Gastroesophageal sphincter (tissue), 4 donors: ENCODE data around the gene PTP4A2. TPM values are rescaled to one million over a fixed set of nuclear protein-coding genes. Genes with fewer than 3 reads are reported as not detected.

Experiments used
- ATAC-seq: fragments of 150-250 bp; one replicate; pipeline ENCODE4 v1.9.1; 2016; ENCODE audit warnings: mild to moderate bottlenecking, moderate library complexity
- H3K27ac ChIP-seq, 4 donors: fragments of 200-600 bp; sonication (generic) in 3 of 4; 1 replicate in 3 of 4; 2 replicates in 1 of 4; pipeline ENCODE4 v1.5.1; 2016 to 2019
- H3K27me3 ChIP-seq: fragments of 200-600 bp; sonication (generic); one replicate; pipeline ENCODE4 v1.5.1; 2019
- H3K36me3 ChIP-seq, 2 donors: fragments of 200-600 bp; sonication (generic); one replicate each; pipeline ENCODE4 v1.5.1; 2019; ENCODE audit warnings: control low read depth in 1 of 2
- H3K4me1 ChIP-seq, 3 donors: fragments of 200-600 bp; sonication (generic); 1 replicate in 2 of 3; 2 replicates in 1 of 3; pipeline ENCODE4 v1.5.1; 2016 to 2019; ENCODE audit warnings: control low read depth in 2 of 3
- H3K4me3 ChIP-seq, 2 donors: fragments of 200-600 bp; sonication (generic); one replicate each; pipeline ENCODE4 v1.5.1; 2019; ENCODE audit warnings: mild to moderate bottlenecking in 1 of 2, moderate library complexity in 1 of 2
- H3K9me3 ChIP-seq, 3 donors: fragments of 200-600 bp; sonication (generic); one replicate each; pipeline ENCODE4 v1.5.1; 2017 to 2019; ENCODE audit warnings: control low read depth in 2 of 3
- EP300 ChIP-seq: sonication (generic); formaldehyde crosslinking; IDR thresholded peaks from one replicate; pipeline ENCODE4 v1.6.1; 2017; ENCODE audit warnings: antibody characterized with exemption, mild to moderate bottlenecking
- POLR2A ChIP-seq, 2 donors: fragments of 450-650 bp; IDR thresholded peaks; one replicate each; pipeline ENCODE4 v1.6.1; 2017; ENCODE audit warnings: antibody characterized with exemption in 2 of 2, mild to moderate bottlenecking in 2 of 2, moderate library complexity in 1 of 2
- POLR2AphosphoS5 ChIP-seq: sonication (generic); formaldehyde crosslinking; IDR thresholded peaks from one replicate; pipeline ENCODE4 v1.6.1; 2017; ENCODE audit warnings: antibody characterized with exemption
- WGBS, 2 donors: methylation state at CpG; one replicate each; pipeline ENCODE4 v1.1.5; 2018; ENCODE audit warnings: low coverage in 1 of 2; 5-methylcytosine and 5-hydroxymethylcytosine counted together
- total RNA-seq, 4 donors: library from RNA; depleted of rRNA; stranded (reverse); fragments of >200 nt; gene quantifications; one replicate each; pipeline ENCODE4 v1.1.0, GENCODE V29; 2016
- TF ChIP-seq, protein P1 (sequence below), 4 experiments: fragments of 200-600 bp in 2 of 4; fragments of 450-650 bp in 2 of 4; sonication (generic) in 1 of 4; IDR thresholded peaks; one replicate each; pipeline ENCODE4 v1.5.1; 2017 to 2019; ENCODE audit warnings: antibody characterized with exemption in 4 of 4, mild to moderate bottlenecking in 2 of 4, moderate library complexity in 2 of 4

PTP4A2 gene
- total RNA-seq, 4 donors from 2014 or later = 203 to 273 (median 250) TPM

DNA sequence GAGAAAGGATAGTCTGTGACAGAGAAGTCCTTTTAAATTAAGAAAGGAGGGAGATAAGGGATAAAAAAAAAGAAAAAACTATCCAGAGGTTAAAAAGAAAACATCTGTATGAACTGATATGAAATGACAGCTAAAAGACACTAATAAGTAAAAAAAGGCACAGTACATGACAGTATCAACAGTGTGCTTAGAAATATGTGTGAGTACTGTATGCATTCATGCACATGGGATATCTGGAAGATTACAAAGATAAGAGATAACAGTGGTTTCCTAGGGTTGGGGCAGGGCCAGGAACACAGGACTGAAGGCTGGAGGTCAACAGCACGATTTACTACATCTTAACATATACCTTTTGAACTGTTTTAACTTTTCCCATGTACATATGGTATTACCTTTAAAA, 13.3 kb downstream of the PTP4A2 start:
- no peaks in the 10 kb centered on the region for H3K36me3 ChIP-seq
- peaks cover 34 to 94% (median 37%) of the 10 kb centered on the region in 3 donors for H3K4me1 ChIP-seq
- H3K4me3 ChIP-seq = no peak overlapping the region
- H3K27me3 ChIP-seq = no peaks in the 10 kb centered on the region
- WGBS, 2 donors = 19 to 44% methylated on average over 1 of the region's 1 CpG
- peak overlapping the region in 1 of 4 donors; percentile 51 for H3K27ac ChIP-seq
- TF ChIP-seq POLR2A (IDR thresholded peaks at IDR 0.05) = no peak
- TF ChIP-seq, protein P1, sequence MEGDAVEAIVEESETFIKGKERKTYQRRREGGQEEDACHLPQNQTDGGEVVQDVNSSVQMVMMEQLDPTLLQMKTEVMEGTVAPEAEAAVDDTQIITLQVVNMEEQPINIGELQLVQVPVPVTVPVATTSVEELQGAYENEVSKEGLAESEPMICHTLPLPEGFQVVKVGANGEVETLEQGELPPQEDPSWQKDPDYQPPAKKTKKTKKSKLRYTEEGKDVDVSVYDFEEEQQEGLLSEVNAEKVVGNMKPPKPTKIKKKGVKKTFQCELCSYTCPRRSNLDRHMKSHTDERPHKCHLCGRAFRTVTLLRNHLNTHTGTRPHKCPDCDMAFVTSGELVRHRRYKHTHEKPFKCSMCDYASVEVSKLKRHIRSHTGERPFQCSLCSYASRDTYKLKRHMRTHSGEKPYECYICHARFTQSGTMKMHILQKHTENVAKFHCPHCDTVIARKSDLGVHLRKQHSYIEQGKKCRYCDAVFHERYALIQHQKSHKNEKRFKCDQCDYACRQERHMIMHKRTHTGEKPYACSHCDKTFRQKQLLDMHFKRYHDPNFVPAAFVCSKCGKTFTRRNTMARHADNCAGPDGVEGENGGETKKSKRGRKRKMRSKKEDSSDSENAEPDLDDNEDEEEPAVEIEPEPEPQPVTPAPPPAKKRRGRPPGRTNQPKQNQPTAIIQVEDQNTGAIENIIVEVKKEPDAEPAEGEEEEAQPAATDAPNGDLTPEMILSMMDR (IDR thresholded peaks at IDR 0.05) = no peak
- TF ChIP-seq EP300 = no peak
- no peak for TF ChIP-seq POLR2AphosphoS5
- ATAC-seq = no peak
- peaks cover 0 to under 1% (median 0%) of the 10 kb centered on the region in 3 donors for H3K9me3 ChIP-seq

DNA sequence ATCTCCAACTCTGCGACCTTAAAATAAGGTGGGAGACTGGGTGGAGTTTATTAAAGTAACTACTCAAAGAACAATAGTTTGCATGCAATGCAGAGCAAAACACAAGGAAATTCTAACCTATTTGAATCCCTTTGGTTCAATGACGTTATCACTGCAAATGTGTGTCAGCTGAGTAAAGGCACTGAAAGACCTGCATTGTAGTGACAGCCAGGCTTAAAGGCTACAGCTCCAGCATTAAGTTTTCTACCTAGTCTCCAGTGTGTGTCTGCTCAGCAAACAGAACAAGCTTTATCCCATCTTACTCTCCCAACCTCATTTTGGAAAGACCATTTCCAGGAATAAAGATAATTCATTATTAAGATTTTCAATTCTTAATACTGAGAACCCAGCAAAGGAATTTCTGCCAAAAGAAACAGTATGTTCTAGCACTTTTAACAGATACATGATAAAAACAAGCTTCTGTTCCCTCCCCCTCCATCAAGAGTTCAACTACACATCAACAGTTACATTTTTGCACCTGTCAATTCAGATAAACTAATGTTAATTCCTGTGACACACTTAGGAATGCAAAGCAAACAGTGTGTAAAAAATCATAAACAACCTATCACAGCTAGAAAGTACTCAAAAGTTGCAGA, 14.2 kb downstream of the PTP4A2 start:
- peaks cover 0 to 5% (median 0%) of the 10 kb centered on the region in 3 donors for H3K9me3 ChIP-seq
- ATAC-seq = no peak
- peak overlapping the region in 2 of 4 donors; percentile 19 to 51 for H3K27ac ChIP-seq
- WGBS, 2 donors = 54 to 62% methylated on average over 2 of the region's 2 CpGs
- H3K36me3 ChIP-seq = peaks cover 0 to 2% of the 10 kb centered on the region in 2 donors
- no peaks in the 10 kb centered on the region for H3K27me3 ChIP-seq
- H3K4me1 ChIP-seq = peaks cover 34 to 86% (median 37%) of the 10 kb centered on the region in 3 donors
- H3K4me3 ChIP-seq = no peak overlapping the region
- TF ChIP-seq, protein P1 (IDR thresholded peaks at IDR 0.05) = no peak
- peak; percentile 47 for TF ChIP-seq POLR2AphosphoS5

DNA sequence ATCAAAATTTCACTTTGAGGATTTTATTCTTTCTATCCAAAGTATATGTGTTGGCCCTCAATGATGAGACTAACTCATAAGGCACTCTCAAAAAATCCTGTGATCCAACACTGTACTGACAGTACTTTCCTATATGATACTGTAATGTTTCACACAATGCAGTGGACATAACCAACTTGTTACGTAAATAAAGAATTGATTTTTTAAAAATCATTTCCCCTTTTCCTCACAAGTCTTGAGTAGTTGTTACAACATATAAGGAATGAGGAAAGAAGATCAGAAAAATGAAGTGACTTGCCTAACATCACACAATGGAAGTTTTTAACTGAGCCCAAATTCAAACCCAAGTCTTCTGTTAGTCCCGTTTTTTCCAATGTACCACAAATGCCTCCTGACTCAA, 17.2 kb downstream of the PTP4A2 start:
- Histone ChIP-seq H3K4me3 (no peak overlapping the region), H3K9me3 (peaks cover 0 to 5% (median 0%) of the 10 kb centered on the region in 3 donors), H3K27ac (peak overlapping the region in 1 of 4 donors; percentile 46), H3K27me3 (no peaks in the 10 kb centered on the region), H3K4me1 (peaks cover 20 to 55% (median 31%) of the 10 kb centered on the region in 3 donors), H3K36me3 (peaks cover 0 to 31% of the 10 kb centered on the region in 2 donors)
- ATAC-seq = no peak
- TF ChIP-seq, protein P1 (IDR thresholded peaks at IDR 0.05) = no peak
- no peak for TF ChIP-seq POLR2A (IDR thresholded peaks at IDR 0.05)
- no peak for TF ChIP-seq POLR2AphosphoS5
- no peak for TF ChIP-seq EP300
- 42 to 51% methylated on average over 2 of the region's 2 CpGs for WGBS, 2 donors

DNA sequence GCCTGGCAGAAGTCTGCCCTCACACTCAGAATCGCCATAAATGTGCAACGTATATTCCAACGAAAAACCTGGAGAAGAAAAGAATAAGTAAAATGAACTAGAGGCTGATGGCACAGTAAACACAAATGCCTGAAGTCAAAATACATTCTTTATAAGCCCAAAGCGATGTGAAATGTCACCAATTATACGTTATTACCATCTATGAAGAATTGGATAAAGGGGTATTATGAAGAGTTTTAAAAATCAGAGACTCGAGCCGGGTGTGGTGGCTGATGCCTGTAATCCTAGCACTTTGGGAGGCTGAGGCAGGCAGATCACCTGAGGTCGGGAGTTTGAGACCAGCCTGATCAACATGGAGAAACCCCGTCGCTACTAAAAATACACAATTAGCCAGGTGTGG, 18.6 kb downstream of the PTP4A2 start:
- TF ChIP-seq POLR2A (IDR thresholded peaks at IDR 0.05) (no peak), EP300 (no peak), POLR2AphosphoS5 (no peak)
- TF ChIP-seq, protein P1 (IDR thresholded peaks at IDR 0.05) = no peak
- H3K4me3 ChIP-seq = no peak overlapping the region
- peaks cover 16 to 44% (median 19%) of the 10 kb centered on the region in 3 donors for H3K4me1 ChIP-seq
- no peaks in the 10 kb centered on the region for H3K27me3 ChIP-seq
- peaks cover 0 to 5% (median 0%) of the 10 kb centered on the region in 3 donors for H3K9me3 ChIP-seq
- H3K27ac ChIP-seq = no peak overlapping the region
- 95 to 96% methylated on average over 8 to 9 of the region's 10 CpGs for WGBS, 2 donors
- peaks cover 0 to 41% of the 10 kb centered on the region in 2 donors for H3K36me3 ChIP-seq
- no peak for ATAC-seq

DNA sequence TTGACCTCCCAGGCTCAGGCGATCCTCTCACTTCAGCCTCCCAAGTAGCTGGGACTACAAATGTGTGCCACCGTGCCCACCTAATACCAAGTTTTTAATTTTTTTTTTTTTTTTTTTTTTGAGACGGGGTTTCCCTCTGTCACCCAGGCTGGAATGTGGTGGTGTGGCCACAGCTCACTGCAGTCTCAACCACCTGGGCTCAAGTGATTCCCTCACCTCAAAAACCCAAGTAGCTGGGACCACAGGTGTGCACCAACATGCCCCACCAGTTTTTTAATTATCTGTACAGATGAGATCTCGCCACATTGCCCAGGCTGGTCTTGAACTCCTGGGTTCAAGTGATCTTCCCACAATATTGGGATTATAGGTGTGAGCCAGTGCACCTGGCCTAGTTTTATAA, 22.7 kb downstream of the PTP4A2 start:
- H3K4me3 ChIP-seq = no peak overlapping the region
- no peak for ATAC-seq
- peaks cover 0 to 20% (median 0%) of the 10 kb centered on the region in 3 donors for H3K4me1 ChIP-seq
- TF ChIP-seq, protein P1 (IDR thresholded peaks at IDR 0.05) = no peak
- no peak for TF ChIP-seq POLR2A (IDR thresholded peaks at IDR 0.05)
- TF ChIP-seq EP300 = no peak
- TF ChIP-seq POLR2AphosphoS5 = no peak
- H3K36me3 ChIP-seq = peaks cover 0 to 55% of the 10 kb centered on the region in 2 donors
- peaks cover 0 to 5% (median 0%) of the 10 kb centered on the region in 3 donors for H3K9me3 ChIP-seq
- H3K27me3 ChIP-seq = no peaks in the 10 kb centered on the region
- WGBS, 2 donors = 83 to 94% methylated on average over 3 to 4 of the region's 4 CpGs
- H3K27ac ChIP-seq = no peak overlapping the region
